A673 (cell line): ENCODE results near the gene BCL2L12. TPM values are rescaled to one million over a fixed set of nuclear protein-coding genes. Genes with fewer than 3 reads are reported as not detected.

Experiments
- BruUV-seq: library from RNA; stranded (reverse); fragments of 400-500 nt; replicated peaks from 2 replicates; lab custom pipeline; 2021; lab: Mats Ljungman, UMichigan
- CTCF ChIA-PET: fragments of 300-600 bp; sonication (Branson Sonifier 250); formaldehyde crosslinking; loops from one replicate; lab custom pipeline; 2022; ENCODE audit warnings: antibody characterized with exemption; lab: Charles Lee
- POLR2A ChIA-PET: fragments of 300-600 bp; sonication (Branson Sonifier 250); formaldehyde crosslinking; loops from one replicate; lab custom pipeline; 2022; ENCODE audit warnings: antibody characterized with exemption; ENCODE audit not compliant: low non-redundant PET; lab: Charles Lee
- DNase-seq: peaks from one replicate; pipeline ENCODE4 v3.0.0-alpha.2; 2015; ENCODE audit warnings: low spot score
- H3K27ac ChIP-seq: fragments of 200-600 bp; sonication (generic); 2 replicates; pipeline ENCODE4 v1.5.1; 2016; ENCODE audit warnings: mixed run types, low read depth, mild to moderate bottlenecking, mixed read lengths, antibody characterized with exemption, low read length; ENCODE audit not compliant: poor library complexity, severe bottlenecking
- H3K27me3 ChIP-seq: fragments of 200-600 bp; sonication (generic); replicated peaks from 2 replicates; pipeline ENCODE4 v1.6.1; 2017; ENCODE audit warnings: mixed run types, low read depth, mild to moderate bottlenecking, mixed read lengths, antibody characterized with exemption, low read length; ENCODE audit not compliant: insufficient read depth, poor library complexity
- H3K36me3 ChIP-seq: fragments of 200-600 bp; sonication (generic); 2 replicates; pipeline ENCODE4 v1.6.1; 2016; ENCODE audit warnings: mixed run types, mild to moderate bottlenecking, mixed read lengths, antibody characterized with exemption, low read length; ENCODE audit not compliant: insufficient read depth, poor library complexity, severe bottlenecking
- H3K4me1 ChIP-seq: fragments of 200-600 bp; sonication (generic); 2 replicates; pipeline ENCODE4 v1.6.1; 2017; ENCODE audit warnings: mixed run types, mild to moderate bottlenecking, mixed read lengths, antibody characterized with exemption, low read length; ENCODE audit not compliant: insufficient read depth, poor library complexity, severe bottlenecking
- H3K4me3 ChIP-seq: fragments of 200-600 bp; sonication (generic); 2 replicates; pipeline ENCODE4 v1.5.1; 2016; ENCODE audit warnings: low read depth, mixed run types, mild to moderate bottlenecking, mixed read lengths, low read length; ENCODE audit not compliant: poor library complexity, severe bottlenecking
- H3K9me3 ChIP-seq: fragments of 200-600 bp; sonication (generic); 2 replicates; pipeline ENCODE4 v1.6.1; 2016; ENCODE audit warnings: mixed run types, low read depth, mild to moderate bottlenecking, mixed read lengths, antibody characterized with exemption, low read length; ENCODE audit not compliant: poor library complexity, severe bottlenecking
- EZH2 ChIP-seq: fragments of 200-600 bp; sonication (generic); IDR thresholded peaks from 2 replicates; pipeline ENCODE4 v1.6.1; 2017; ENCODE audit warnings: borderline replicate concordance, low read depth, mild to moderate bottlenecking, mixed read lengths, antibody characterized with exemption, low read length; ENCODE audit not compliant: poor library complexity, severe bottlenecking
- intact Hi-C: fragments of 100-400 bp; cut with micrococcal nuclease; formaldehyde crosslinking; loops from one replicate; pipeline ENCODE4 v1.10.0; 2022; ENCODE audit not compliant: unreplicated experiment
- total RNA-seq: library from RNA; stranded (reverse); gene quantifications from 2 replicates; pipeline ENCODE4 v1.2.3, GENCODE V29; 2021
- TF ChIP-seq, protein P1 (sequence below): fragments of 300-800, 200-600 bp; sonication (generic); conservative IDR thresholded peaks from 2 replicates; pipeline ENCODE4 v1.5.1; 2017; ENCODE audit warnings: low read depth, mild to moderate bottlenecking, antibody characterized with exemption, low read length, moderate library complexity, mixed read lengths

BCL2L12 gene
- total RNA-seq, 1 experiment from 2014 or later: 99.1 TPM

DNA sequence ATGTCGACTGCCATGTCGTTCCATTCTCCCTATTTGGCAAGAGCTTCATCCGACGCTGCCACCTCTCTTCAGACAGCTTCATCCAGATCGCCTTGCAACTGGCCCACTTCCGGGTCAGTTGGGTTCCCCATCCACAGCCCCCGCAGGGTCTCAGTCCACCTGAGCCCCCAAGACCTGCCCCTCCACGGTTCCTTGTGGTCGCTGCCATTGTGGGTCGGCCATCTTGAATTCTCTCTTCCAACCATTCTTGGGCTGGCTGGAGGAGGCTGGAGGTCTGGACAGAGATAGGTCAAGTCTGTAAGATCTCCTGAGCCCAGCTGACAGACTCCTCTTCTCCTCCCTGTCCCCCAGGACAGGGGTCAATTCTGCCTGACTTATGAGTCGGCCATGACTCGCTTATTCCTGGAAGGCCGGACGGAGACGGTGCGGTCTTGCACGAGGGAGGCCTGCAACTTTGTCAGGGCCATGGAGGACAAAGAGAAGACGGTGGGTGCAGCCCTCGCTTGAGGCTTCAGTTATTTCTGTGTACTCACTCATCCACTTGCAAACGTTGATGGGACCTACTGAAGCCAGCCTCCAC, 44.7 kb downstream of the BCL2L12 start:
- intact Hi-C loops: no loop called here
- no peaks in the 10 kb centered on the region for H3K27me3 ChIP-seq
- no peaks in the 10 kb centered on the region for H3K4me1 ChIP-seq
- H3K9me3 ChIP-seq: no peaks in the 10 kb centered on the region
- TF ChIP-seq, protein P1, sequence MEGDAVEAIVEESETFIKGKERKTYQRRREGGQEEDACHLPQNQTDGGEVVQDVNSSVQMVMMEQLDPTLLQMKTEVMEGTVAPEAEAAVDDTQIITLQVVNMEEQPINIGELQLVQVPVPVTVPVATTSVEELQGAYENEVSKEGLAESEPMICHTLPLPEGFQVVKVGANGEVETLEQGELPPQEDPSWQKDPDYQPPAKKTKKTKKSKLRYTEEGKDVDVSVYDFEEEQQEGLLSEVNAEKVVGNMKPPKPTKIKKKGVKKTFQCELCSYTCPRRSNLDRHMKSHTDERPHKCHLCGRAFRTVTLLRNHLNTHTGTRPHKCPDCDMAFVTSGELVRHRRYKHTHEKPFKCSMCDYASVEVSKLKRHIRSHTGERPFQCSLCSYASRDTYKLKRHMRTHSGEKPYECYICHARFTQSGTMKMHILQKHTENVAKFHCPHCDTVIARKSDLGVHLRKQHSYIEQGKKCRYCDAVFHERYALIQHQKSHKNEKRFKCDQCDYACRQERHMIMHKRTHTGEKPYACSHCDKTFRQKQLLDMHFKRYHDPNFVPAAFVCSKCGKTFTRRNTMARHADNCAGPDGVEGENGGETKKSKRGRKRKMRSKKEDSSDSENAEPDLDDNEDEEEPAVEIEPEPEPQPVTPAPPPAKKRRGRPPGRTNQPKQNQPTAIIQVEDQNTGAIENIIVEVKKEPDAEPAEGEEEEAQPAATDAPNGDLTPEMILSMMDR: no peak
- no peak for TF ChIP-seq EZH2
- H3K36me3 ChIP-seq: no peaks in the 10 kb centered on the region
- BruUV-seq: no TSS peak
- H3K4me3 ChIP-seq: no peak overlapping the region
- H3K27ac ChIP-seq: no peak overlapping the region
- CTCF ChIA-PET: no interaction called here
- POLR2A ChIA-PET: no interaction called here
- DNase-seq: no peak

DNA sequence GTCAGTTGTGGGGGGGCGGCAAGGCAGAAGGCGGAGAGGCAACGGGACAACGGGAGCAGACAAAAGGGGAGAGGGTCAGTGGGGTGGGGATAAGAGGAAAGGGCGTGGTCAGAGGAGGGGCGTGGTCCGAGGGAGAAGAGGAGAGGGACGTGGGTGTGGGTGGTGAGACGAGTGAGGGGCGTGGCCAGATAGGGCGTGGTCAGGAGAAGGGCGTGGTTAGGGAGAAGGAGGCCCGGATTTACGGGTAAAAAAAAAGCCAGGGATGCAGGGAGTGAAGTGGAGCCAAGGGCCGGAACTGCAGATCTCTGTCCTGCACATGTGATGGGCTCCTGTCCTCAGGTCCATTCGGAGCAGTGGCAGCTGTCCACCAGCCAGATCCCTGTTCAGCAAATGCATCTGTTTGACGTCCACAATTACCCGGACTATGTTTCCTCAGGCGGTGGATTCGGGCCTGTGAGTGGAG, 46.7 kb downstream of the BCL2L12 start:
- no peak overlapping the region for H3K27ac ChIP-seq
- intact Hi-C loops: no loop called here
- no peak overlapping the region for H3K4me3 ChIP-seq
- no peaks in the 10 kb centered on the region for H3K9me3 ChIP-seq
- TF ChIP-seq, protein P1: no peak
- no peak for TF ChIP-seq EZH2
- no peaks in the 10 kb centered on the region for H3K4me1 ChIP-seq
- ChIA-PET POLR2A (no interaction called here), CTCF (interaction anchor here (0.6 kb wide), 1 partner anchor 1061 kb away, joined by 3 read pairs; no protein-coding TSS in a partner anchor)
- no peaks in the 10 kb centered on the region for H3K27me3 ChIP-seq
- H3K36me3 ChIP-seq: no peaks in the 10 kb centered on the region
- DNase-seq: peak; percentile 76
- no TSS peak for BruUV-seq

DNA sequence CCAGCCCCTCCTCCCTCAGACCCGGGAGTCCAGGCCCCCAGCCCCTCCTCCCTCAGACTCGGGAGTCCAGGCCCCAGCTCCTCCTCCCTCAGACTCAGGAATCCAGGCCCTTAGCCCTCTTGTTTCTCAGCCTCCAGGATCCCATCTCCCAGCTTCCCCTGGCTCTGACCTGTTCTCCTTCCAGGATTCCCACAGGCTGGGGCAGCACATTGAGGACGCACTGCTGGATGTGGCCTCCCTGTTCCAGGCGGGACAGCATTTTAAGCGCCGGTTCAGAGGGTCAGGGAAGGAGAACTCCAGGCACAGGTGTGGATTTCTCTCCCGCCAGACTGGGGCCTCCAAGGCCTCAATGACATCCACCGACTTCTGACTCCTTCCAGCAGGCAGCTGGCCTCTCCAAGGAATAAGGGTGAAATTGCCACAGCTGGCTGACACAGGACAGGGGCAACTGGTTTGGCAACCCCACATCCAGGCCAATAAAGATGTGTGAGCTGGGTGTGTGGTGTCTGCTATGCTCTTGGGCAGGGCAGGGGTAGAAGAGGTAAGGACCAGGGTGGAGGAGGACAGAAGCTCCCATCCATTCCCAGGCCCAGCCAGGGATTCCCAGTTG, 47.6 kb downstream of the BCL2L12 start:
- no peak for DNase-seq
- Histone ChIP-seq H3K36me3 (no peaks in the 10 kb centered on the region), H3K27me3 (no peaks in the 10 kb centered on the region), H3K9me3 (no peaks in the 10 kb centered on the region), H3K27ac (no peak overlapping the region), H3K4me3 (no peak overlapping the region), H3K4me1 (no peaks in the 10 kb centered on the region)
- intact Hi-C loops: no loop called here
- no TSS peak for BruUV-seq
- POLR2A ChIA-PET: no interaction called here
- CTCF ChIA-PET: no interaction called here
- TF ChIP-seq EZH2: no peak
- TF ChIP-seq, protein P1: no peak
